Epithelial cell of esophagus (primary cell): Measurements from ENCODE around the gene LRRC8A.
A peak's percentile ranks its signal among the peaks of the same experiment; 100 is the strongest.

Source experiments
- DNase-seq: peaks from one replicate; pipeline ENCODE4 v3.0.0; 2010; ENCODE audit warnings: low read depth
- H3K4me3 ChIP-seq: 2 replicates; pipeline ENCODE4 v1.5.1; 2011; ENCODE audit warnings: mild to moderate bottlenecking, low read length, control low read depth
- CTCF ChIP-seq: IDR thresholded peaks from 2 replicates; pipeline ENCODE4 v1.5.1; 2011; ENCODE audit warnings: low read depth, mild to moderate bottlenecking, low read length, control low read depth, inconsistent platforms; ENCODE audit not compliant: insufficient read depth; ENCODE audit errors: missing control alignments

Gene LRRC8A

GRCh38 chr9:128882677-128883603 is 1.0 kb downstream of the LRRC8A start:
- DNase-seq, result peak; percentile 50
- H3K4me3 ChIP-seq, result peak overlapping the region; percentile 98

GRCh38 chr9:128884164-128884563 is 2.2 kb downstream of the LRRC8A start:
- H3K4me3 ChIP-seq, result peak overlapping the region; percentile 98
- no peak for DNase-seq
- TF ChIP-seq CTCF, result no peak

More at GRCh38 chr9:128882677-128883603, 1.0 kb downstream of the LRRC8A start:
- TF ChIP-seq CTCF, result no peak

- DNase-seq, result no peak
- no peak for TF ChIP-seq CTCF
- H3K4me3 ChIP-seq, result no peak overlapping the region
These were observed 3.4 kb downstream of the LRRC8A start for GRCh38 chr9:128885376-128885775.

- DNase-seq, result no peak
- TF ChIP-seq CTCF, result no peak
- H3K4me3 ChIP-seq, result no peak overlapping the region
These were observed 3.9 kb downstream of the LRRC8A start for GRCh38 chr9:128885798-128886197.

- TF ChIP-seq CTCF, result no peak
- no peak overlapping the region for H3K4me3 ChIP-seq
- no peak for DNase-seq
These were observed 4.4 kb downstream of the LRRC8A start for GRCh38 chr9:128886211-128886891.

GRCh38 chr9:128887049-128887448 is 5.1 kb downstream of the LRRC8A start:
- no peak overlapping the region for H3K4me3 ChIP-seq
- TF ChIP-seq CTCF, result no peak
- DNase-seq, result no peak
